GM12891 (cell line): ENCODE measurements around the gene ERVH48-1.

ENCODE experiments used
- POLR2A ChIP-seq: IDR thresholded peaks from 2 replicates; pipeline ENCODE4 v1.6.1; 2011; ENCODE audit warnings: low read depth, low read length, control low read depth
- POLR2AphosphoS5 ChIP-seq: IDR thresholded peaks from 2 replicates; pipeline ENCODE4 v1.6.1; 2011; ENCODE audit warnings: low read depth, low read length, control low read depth

DNA sequence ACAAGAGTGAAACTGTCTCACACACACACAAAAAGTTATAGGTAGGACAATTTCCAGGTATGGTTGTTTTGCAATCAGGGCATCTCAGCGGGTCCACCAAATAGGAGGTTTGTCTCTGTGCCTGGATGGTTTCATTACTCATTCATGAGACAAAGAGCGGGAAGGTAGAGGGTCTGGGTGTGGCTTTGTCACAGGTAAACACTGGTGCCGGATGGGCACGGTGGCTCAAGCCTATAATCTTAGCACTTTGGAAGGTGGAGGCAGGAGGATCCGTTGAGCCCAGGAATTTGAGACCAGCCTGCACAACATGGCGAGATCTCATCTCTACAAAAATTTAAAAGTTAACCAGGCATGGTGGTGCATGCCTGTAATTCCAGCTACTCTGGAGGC, 16.3 kb upstream of the ERVH48-1 start:
- TF ChIP-seq POLR2AphosphoS5 (no peak), POLR2A (no peak)
